ENCODE measurements around the gene LCOR. TPM values are rescaled to one million over a fixed set of nuclear protein-coding genes. Genes with fewer than 3 reads are reported as not detected.

Gene LCOR
- total RNA-seq, 2 experiments from 2014 or later: 31.1 to 32.0 TPM

- Mint-ChIP-seq H3K4me3 (no peak overlapping the region), H3K36me3 (ENCODE audit: low read depth) (peaks cover 5% of the 10 kb centered on the region), H3K9me3 (no peaks in the 10 kb centered on the region), H3K27me3 (no peaks in the 10 kb centered on the region), H3K4me1 (peaks cover 6% of the 10 kb centered on the region), H3K27ac (no peak overlapping the region)
- CTCF ChIA-PET: interaction anchor here (0.6 to 1.6 kb wide), 2 partner anchors 10 to 934 kb away, joined by 3 read pairs; no protein-coding TSS in a partner anchor
- no peak for DNase-seq
- POLR2A ChIA-PET: no interaction called here
These were observed 41.8 kb downstream of the LCOR start for GRCh38 chr10:96873756-96874467.

GRCh38 chr10:96878057-96878456 is 46.0 kb downstream of the LCOR start:
- H3K4me1 Mint-ChIP-seq: peaks cover 4% of the 10 kb centered on the region
- H3K27ac Mint-ChIP-seq: no peak overlapping the region
- CTCF ChIA-PET: no interaction called here
- H3K36me3 Mint-ChIP-seq (ENCODE audit: low read depth): peaks cover 7% of the 10 kb centered on the region
- no peak for DNase-seq
- POLR2A ChIA-PET: no interaction called here
- no peak overlapping the region for H3K4me3 Mint-ChIP-seq
- H3K9me3 Mint-ChIP-seq: no peaks in the 10 kb centered on the region
- H3K27me3 Mint-ChIP-seq: no peaks in the 10 kb centered on the region

GRCh38 chr10:96880575-96880974 is 48.5 kb downstream of the LCOR start:
- H3K27me3 Mint-ChIP-seq: no peaks in the 10 kb centered on the region
- DNase-seq: no peak
- no peaks in the 10 kb centered on the region for H3K9me3 Mint-ChIP-seq
- peaks cover 3% of the 10 kb centered on the region for H3K4me1 Mint-ChIP-seq
- no peak overlapping the region for H3K27ac Mint-ChIP-seq
- no peak overlapping the region for H3K4me3 Mint-ChIP-seq
- ChIA-PET CTCF (no interaction called here), POLR2A (no interaction called here)
- peaks cover 9% of the 10 kb centered on the region for H3K36me3 Mint-ChIP-seq (ENCODE audit: low read depth)

GRCh38 chr10:96889415-96890171 is 57.5 kb downstream of the LCOR start:
- Mint-ChIP-seq H3K4me1 (peaks cover 24% of the 10 kb centered on the region), H3K27ac (no peak overlapping the region), H3K4me3 (no peak overlapping the region), H3K36me3 (ENCODE audit: low read depth) (peaks cover 55% of the 10 kb centered on the region), H3K9me3 (peaks cover 22% of the 10 kb centered on the region), H3K27me3 (no peaks in the 10 kb centered on the region)
- DNase-seq: no peak
- ChIA-PET CTCF (no interaction called here), POLR2A (no interaction called here)

- no peak overlapping the region for H3K4me3 Mint-ChIP-seq
- peaks cover 24% of the 10 kb centered on the region for H3K4me1 Mint-ChIP-seq
- peaks cover 54% of the 10 kb centered on the region for H3K36me3 Mint-ChIP-seq (ENCODE audit: low read depth)
- no peaks in the 10 kb centered on the region for H3K27me3 Mint-ChIP-seq
- CTCF ChIA-PET: no interaction called here
- DNase-seq: no peak
- no peak overlapping the region for H3K27ac Mint-ChIP-seq
- H3K9me3 Mint-ChIP-seq: peaks cover 22% of the 10 kb centered on the region
- POLR2A ChIA-PET: no interaction called here
These were observed 58.0 kb downstream of the LCOR start for GRCh38 chr10:96890172-96890513.

- H3K27ac Mint-ChIP-seq: no peak overlapping the region
- H3K9me3 Mint-ChIP-seq: peaks cover 22% of the 10 kb centered on the region
- H3K27me3 Mint-ChIP-seq: no peaks in the 10 kb centered on the region
- H3K36me3 Mint-ChIP-seq (ENCODE audit: low read depth): peaks cover 53% of the 10 kb centered on the region
- H3K4me3 Mint-ChIP-seq: no peak overlapping the region
- ChIA-PET CTCF (no interaction called here), POLR2A (no interaction called here)
- H3K4me1 Mint-ChIP-seq: peaks cover 24% of the 10 kb centered on the region
- DNase-seq: no peak
These were observed 58.5 kb downstream of the LCOR start for GRCh38 chr10:96890580-96890979.

- Mint-ChIP-seq H3K9me3 (peaks cover 22% of the 10 kb centered on the region), H3K27ac (no peak overlapping the region), H3K27me3 (no peaks in the 10 kb centered on the region), H3K4me1 (peaks cover 30% of the 10 kb centered on the region), H3K36me3 (ENCODE audit: low read depth) (peaks cover 47% of the 10 kb centered on the region), H3K4me3 (no peak overlapping the region)
- no peak for DNase-seq
- POLR2A ChIA-PET: no interaction called here
- CTCF ChIA-PET: no interaction called here
These were observed 59.7 kb downstream of the LCOR start for GRCh38 chr10:96891840-96892239.

GRCh38 chr10:96895662-96896424 is 63.7 kb downstream of the LCOR start:
- CTCF ChIA-PET: interaction anchor here (0.6 to 0.8 kb wide), 2 partner anchors 36 to 78 kb away, joined by 3 to 4 read pairs; no protein-coding TSS in a partner anchor
- H3K27ac Mint-ChIP-seq: no peak overlapping the region
- H3K36me3 Mint-ChIP-seq (ENCODE audit: low read depth): peaks cover 24% of the 10 kb centered on the region
- DNase-seq: no peak
- POLR2A ChIA-PET: no interaction called here
- H3K4me1 Mint-ChIP-seq: peaks cover 23% of the 10 kb centered on the region
- H3K9me3 Mint-ChIP-seq: peaks cover 15% of the 10 kb centered on the region
- H3K4me3 Mint-ChIP-seq: no peak overlapping the region
- no peaks in the 10 kb centered on the region for H3K27me3 Mint-ChIP-seq

- Mint-ChIP-seq H3K4me3 (no peak overlapping the region), H3K27me3 (no peaks in the 10 kb centered on the region), H3K27ac (no peak overlapping the region), H3K36me3 (ENCODE audit: low read depth) (peaks cover 18% of the 10 kb centered on the region), H3K4me1 (peaks cover 22% of the 10 kb centered on the region), H3K9me3 (peaks cover 8% of the 10 kb centered on the region)
- POLR2A ChIA-PET: no interaction called here
- DNase-seq: no peak
- CTCF ChIA-PET: interaction anchor here (0.8 kb wide), 1 partner anchor 37 kb away, joined by 4 read pairs; no protein-coding TSS in a partner anchor
These were observed 64.9 kb downstream of the LCOR start for GRCh38 chr10:96896884-96897589.

- no peaks in the 10 kb centered on the region for H3K9me3 Mint-ChIP-seq
- no peak for DNase-seq
- peaks cover 12% of the 10 kb centered on the region for H3K4me1 Mint-ChIP-seq
- CTCF ChIA-PET: no interaction called here
- no peaks in the 10 kb centered on the region for H3K27me3 Mint-ChIP-seq
- no peak overlapping the region for H3K4me3 Mint-ChIP-seq
- no peak overlapping the region for H3K27ac Mint-ChIP-seq
- POLR2A ChIA-PET: no interaction called here
- peaks cover 4% of the 10 kb centered on the region for H3K36me3 Mint-ChIP-seq (ENCODE audit: low read depth)
These were observed 70.0 kb downstream of the LCOR start for GRCh38 chr10:96902117-96902516.

GRCh38 chr10:96902731-96903358 is 70.7 kb downstream of the LCOR start:
- no peak for DNase-seq
- H3K27me3 Mint-ChIP-seq: no peaks in the 10 kb centered on the region
- ChIA-PET POLR2A (no interaction called here), CTCF (no interaction called here)
- H3K9me3 Mint-ChIP-seq: no peaks in the 10 kb centered on the region
- H3K36me3 Mint-ChIP-seq (ENCODE audit: low read depth): peaks cover 4% of the 10 kb centered on the region
- H3K4me3 Mint-ChIP-seq: no peak overlapping the region
- peaks cover 7% of the 10 kb centered on the region for H3K4me1 Mint-ChIP-seq
- no peak overlapping the region for H3K27ac Mint-ChIP-seq

- Mint-ChIP-seq H3K36me3 (ENCODE audit: low read depth) (peaks cover 10% of the 10 kb centered on the region), H3K4me1 (peaks cover 7% of the 10 kb centered on the region)
These were observed 72.5 kb downstream of the LCOR start for GRCh38 chr10:96904648-96905047.

More at GRCh38 chr10:96904648-96905047, 72.5 kb downstream of the LCOR start:
- H3K27me3 Mint-ChIP-seq: no peaks in the 10 kb centered on the region
- no peak for DNase-seq
- ChIA-PET POLR2A (no interaction called here), CTCF (no interaction called here)
- H3K9me3 Mint-ChIP-seq: no peaks in the 10 kb centered on the region
- H3K4me3 Mint-ChIP-seq: no peak overlapping the region
- no peak overlapping the region for H3K27ac Mint-ChIP-seq

Data from activated CD4-positive, alpha-beta T cell treated with anti-CD3 and anti-CD28 coated beads, Interleukin-2, amount 10 ng/mL, durations not matched to agents 7 days and 5 days (primary cell).